HepG2 (cell line): ENCODE data around the gene ZNF773. TPM values are rescaled to one million over a fixed set of nuclear protein-coding genes. Genes with fewer than 3 reads are reported as not detected.
A peak's percentile ranks its signal among the peaks of the same experiment; 100 is the strongest.
"Not testable (repeated sequence)": the region's sequence is repeated elsewhere in the genome, so short reads cannot be mapped to it uniquely, and the experiment has no call there.

ENCODE experiments used
- FOXK1 ChIP-seq: sonication (generic); formaldehyde crosslinking; IDR thresholded peaks from 2 replicates; pipeline ENCODE4 v1.4.0; 2020; ENCODE audit warnings: low read depth, missing genetic modification reagents, borderline replicate concordance
- GMEB1 ChIP-seq: sonication (generic); formaldehyde crosslinking; IDR thresholded peaks from 2 replicates; pipeline ENCODE4 v1.5.1; 2020; ENCODE audit warnings: missing genetic modification reagents, mild to moderate bottlenecking, borderline replicate concordance
- GMEB2 ChIP-seq: IDR thresholded peaks from 2 replicates; pipeline ENCODE4 v1.6.1; 2016; ENCODE audit warnings: missing biosample characterization, missing genetic modification reagents, low read depth
- HCFC1 ChIP-seq: fragments of 150-350 bp; IDR thresholded peaks from 2 replicates; pipeline ENCODE4 v1.6.1; 2014; ENCODE audit warnings: low read depth, low read length
- HDAC1 ChIP-seq: sonication (generic); formaldehyde crosslinking; IDR thresholded peaks from 2 replicates; pipeline ENCODE4 v1.5.1; 2020; ENCODE audit warnings: mild to moderate bottlenecking, missing genetic modification reagents
- HOXA3 ChIP-seq: sonication (generic); formaldehyde crosslinking; IDR thresholded peaks from 2 replicates; pipeline ENCODE4 v1.5.0; 2020; ENCODE audit warnings: missing genetic modification reagents
- IRF2 ChIP-seq: IDR thresholded peaks from 2 replicates; pipeline ENCODE4 v1.6.1; 2018; ENCODE audit warnings: missing genetic modification reagents, missing compliant biosample characterization
- KDM5A ChIP-seq: fragments of 200-600 bp; sonication (generic); IDR thresholded peaks from 2 replicates; pipeline ENCODE4 v1.7.0; 2018; ENCODE audit warnings: antibody characterized with exemption, mild to moderate bottlenecking, low read length, borderline replicate concordance
- KLF11 ChIP-seq: IDR thresholded peaks from 2 replicates; pipeline ENCODE4 v1.6.1; 2016; ENCODE audit warnings: missing compliant biosample characterization
- KMT2B ChIP-seq: IDR thresholded peaks from 2 replicates; pipeline ENCODE4 v1.6.1; 2016; ENCODE audit warnings: missing genetic modification reagents, missing compliant biosample characterization
- MXD3 ChIP-seq: IDR thresholded peaks from 2 replicates; pipeline ENCODE4 v1.6.1; 2016; ENCODE audit warnings: mild to moderate bottlenecking, missing biosample characterization, missing genetic modification reagents
- NONO ChIP-seq, 2 experiments: fragments of 450-650 bp in 1 of 2; sonication (generic) in 1 of 2; formaldehyde crosslinking in 1 of 2; IDR thresholded peaks in 1 of 2; conservative IDR thresholded peaks in 1 of 2; 2 replicates each; pipeline versions ENCODE4 v1.6.1 to v1.8.0; 2017 to 2022; ENCODE audit warnings: mild to moderate bottlenecking in 1 of 2, missing genetic modification reagents in 1 of 2, moderate library complexity in 1 of 2
- NR2C2 ChIP-seq: sonication (generic); formaldehyde crosslinking; IDR thresholded peaks from 2 replicates; pipeline ENCODE4 v1.4.0; 2020; ENCODE audit warnings: missing genetic modification reagents, mild to moderate bottlenecking, moderate library complexity, borderline replicate concordance
- POLR2A ChIP-seq, 2 experiments: IDR thresholded peaks; 2 replicates each; pipeline ENCODE4 v1.6.1; 2011; ENCODE audit warnings: low read depth in 2 of 2, low read length in 2 of 2, mild to moderate bottlenecking in 1 of 2, moderate library complexity in 1 of 2; ENCODE audit not compliant: insufficient read depth in 1 of 2
- RXRB ChIP-seq: IDR thresholded peaks from 2 replicates; pipeline ENCODE4 v1.6.1; 2016; ENCODE audit warnings: borderline replicate concordance, missing genetic modification reagents, missing compliant biosample characterization
- SAP130 ChIP-seq: IDR thresholded peaks from 2 replicates; pipeline ENCODE4 v1.6.1; 2016; ENCODE audit warnings: low read depth
- SOX5 ChIP-seq: IDR thresholded peaks from 2 replicates; pipeline ENCODE4 v1.6.1; 2016; ENCODE audit warnings: borderline replicate concordance
- SRY ChIP-seq: sonication (generic); formaldehyde crosslinking; IDR thresholded peaks from 2 replicates; pipeline ENCODE4 v1.8.0; 2022; ENCODE audit warnings: mild to moderate bottlenecking, missing genetic modification reagents
- ZEB1 ChIP-seq: IDR thresholded peaks from 2 replicates; pipeline ENCODE4 v1.6.1; 2012; ENCODE audit warnings: mild to moderate bottlenecking, low read depth, inconsistent platforms; ENCODE audit not compliant: insufficient replicate concordance
- ZNF264 ChIP-seq: sonication (generic); formaldehyde crosslinking; IDR thresholded peaks from 2 replicates; pipeline ENCODE4 v1.4.0; 2020; ENCODE audit warnings: missing genetic modification reagents
- ZNF891 ChIP-seq: sonication (generic); formaldehyde crosslinking; IDR thresholded peaks from 2 replicates; pipeline ENCODE4 v1.5.0; 2020; ENCODE audit warnings: mild to moderate bottlenecking, missing genetic modification reagents
- ZSCAN31 ChIP-seq: sonication (generic); formaldehyde crosslinking; IDR thresholded peaks from 2 replicates; pipeline ENCODE4 v1.5.0; 2020; ENCODE audit warnings: low read depth, mild to moderate bottlenecking, missing genetic modification reagents
- polyA plus RNA-seq, 8 experiments: library from polyadenylated mRNA; depleted of rRNA in 3 of 8; stranded (reverse) in 7 of 8; unstranded in 1 of 8; fragments of >200 nt; fragmentation: Illumina TruSeq in 4 of 8; extraction: Trizol in 4 of 8; gene quantifications; 2 replicates each; pipeline versions ENCODE4 v1.2.1 to v1.2.3, GENCODE V29; 2011 to 2016; ENCODE audit warnings: low read depth in 4 of 8, missing spikeins in 1 of 8, mixed read lengths in 1 of 8; ENCODE audit not compliant: insufficient read depth in 1 of 8
- total RNA-seq, 5 experiments: library from RNA; depleted of rRNA; stranded (reverse); fragments of >200 nt; fragmentation: Illumina TruSeq; extraction: Trizol; gene quantifications; 2 replicates each; pipeline ENCODE4 v1.2.3, GENCODE V29; 2016; ENCODE audit warnings: low read depth in 1 of 5
- TF ChIP-seq, protein P1 (sequence below): sonication (generic); formaldehyde crosslinking; IDR thresholded peaks from 2 replicates; pipeline ENCODE4; 2020; ENCODE audit warnings: missing genetic modification reagents, mild to moderate bottlenecking, borderline replicate concordance

The ZNF773 gene
- total and polyA plus RNA-seq, 2 of the 13 experiments (the other 11 are each of a cell fraction or from before 2014, with no cell fraction given), result 5.7 to 6.7 TPM

GRCh38 chr19:57487477-57488298, 12.1 kb upstream of the ZNF773 start, which contains the start of gene ZNF419 (continued):
- TF ChIP-seq GMEB1 (peak; percentile 99), HDAC1 (CRISPR knock-in tag) (peak; percentile 39; the same call in 1 of the 2 replicates), SRY (0 out of 2 replicates have a peak, but pooled peaks have one; percentile 57), SOX5 (CRISPR knock-in tag) (0 out of 2 replicates have a peak, but pooled peaks have one; percentile 9), IRF2 (CRISPR knock-in tag) (peak; percentile 90), ZNF264 (0 out of 2 replicates have a peak, but pooled peaks have one; percentile 29), KMT2B (CRISPR knock-in tag) (peak; percentile 83), MXD3 (peak; percentile 69), POLR2A (IDR thresholded peaks at IDR 0.05; ENCODE audit: insufficient read depth in 1 of 2, low read depth in 2 of 2, low read length in 2 of 2) (peak; percentile 77 to 81), HCFC1 (peak; percentile 95), NR2C2 (CRISPR knock-in tag) (peak; percentile 63; the same call in 1 of the 2 replicates), NONO (CRISPR knock-in tag; conservative IDR thresholded peaks at IDR 0.05) (0 out of 2 replicates have a peak, but pooled peaks have one; percentile 30), KDM5A (peak; percentile 27; the same call in 1 of the 2 replicates), FOXK1 (CRISPR knock-in tag) (peak; percentile 86; the same call in 1 of the 2 replicates), RXRB (CRISPR knock-in tag) (peak; percentile 31; the same call in 1 of the 2 replicates), HOXA3 (peak; percentile 38; the same call in 1 of the 2 replicates), ZEB1 (peak; percentile 80), ZSCAN31 (CRISPR knock-in tag) (peak; percentile 57; the same call in 1 of the 2 replicates), KLF11 (CRISPR knock-in tag) (0 out of 2 replicates have a peak, but pooled peaks have one; percentile 25), SAP130 (CRISPR knock-in tag) (peak; percentile 92), GMEB2 (CRISPR knock-in tag) (peak; percentile 96), ZNF891 (CRISPR knock-in tag) (0 out of 2 replicates have a peak, but pooled peaks have one; percentile 16)
- not testable (repeated sequence) for TF ChIP-seq NONO (IDR thresholded peaks at IDR 0.05)
- TF ChIP-seq, protein P1, sequence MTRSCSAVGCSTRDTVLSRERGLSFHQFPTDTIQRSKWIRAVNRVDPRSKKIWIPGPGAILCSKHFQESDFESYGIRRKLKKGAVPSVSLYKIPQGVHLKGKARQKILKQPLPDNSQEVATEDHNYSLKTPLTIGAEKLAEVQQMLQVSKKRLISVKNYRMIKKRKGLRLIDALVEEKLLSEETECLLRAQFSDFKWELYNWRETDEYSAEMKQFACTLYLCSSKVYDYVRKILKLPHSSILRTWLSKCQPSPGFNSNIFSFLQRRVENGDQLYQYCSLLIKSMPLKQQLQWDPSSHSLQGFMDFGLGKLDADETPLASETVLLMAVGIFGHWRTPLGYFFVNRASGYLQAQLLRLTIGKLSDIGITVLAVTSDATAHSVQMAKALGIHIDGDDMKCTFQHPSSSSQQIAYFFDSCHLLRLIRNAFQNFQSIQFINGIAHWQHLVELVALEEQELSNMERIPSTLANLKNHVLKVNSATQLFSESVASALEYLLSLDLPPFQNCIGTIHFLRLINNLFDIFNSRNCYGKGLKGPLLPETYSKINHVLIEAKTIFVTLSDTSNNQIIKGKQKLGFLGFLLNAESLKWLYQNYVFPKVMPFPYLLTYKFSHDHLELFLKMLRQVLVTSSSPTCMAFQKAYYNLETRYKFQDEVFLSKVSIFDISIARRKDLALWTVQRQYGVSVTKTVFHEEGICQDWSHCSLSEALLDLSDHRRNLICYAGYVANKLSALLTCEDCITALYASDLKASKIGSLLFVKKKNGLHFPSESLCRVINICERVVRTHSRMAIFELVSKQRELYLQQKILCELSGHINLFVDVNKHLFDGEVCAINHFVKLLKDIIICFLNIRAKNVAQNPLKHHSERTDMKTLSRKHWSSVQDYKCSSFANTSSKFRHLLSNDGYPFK (CRISPR knock-in tag), result peak; percentile 40; the same call in 1 of the 2 replicates
